Ectodermal cell (in vitro differentiated cells): ENCODE data around the gene FGF1.

Source experiments
- H3K27ac ChIP-seq: 2 replicates; pipeline ENCODE4 v1.7.0; 2013; ENCODE audit warnings: mild to moderate bottlenecking, low read depth, low read length; ENCODE audit not compliant: insufficient read depth, poor library complexity, severe bottlenecking
- H3K27me3 ChIP-seq: 2 replicates; pipeline ENCODE4 v1.7.0; 2013; ENCODE audit warnings: mild to moderate bottlenecking, low read length; ENCODE audit not compliant: insufficient read depth, control insufficient read depth, poor library complexity, severe bottlenecking
- H3K36me3 ChIP-seq: one replicate; pipeline ENCODE4 v1.7.0; 2013; ENCODE audit warnings: low read length; ENCODE audit not compliant: control insufficient read depth, insufficient read depth
- H3K4me1 ChIP-seq: one replicate; pipeline ENCODE4 v1.7.0; 2013; ENCODE audit warnings: low read length; ENCODE audit not compliant: control insufficient read depth, insufficient read depth
- H3K4me3 ChIP-seq: 2 replicates; pipeline ENCODE4 v1.7.0; 2013; ENCODE audit warnings: low read depth, low read length, control low read depth; ENCODE audit not compliant: insufficient read depth
- H3K9me3 ChIP-seq: 2 replicates; pipeline ENCODE4 v1.7.0; 2013; ENCODE audit warnings: mild to moderate bottlenecking, low read length, moderate library complexity; ENCODE audit not compliant: control insufficient read depth
- WGBS, 2 experiments: methylation state at CpG; one replicate each; pipeline ENCODE4 v1.1.7; 2013; ENCODE audit warnings: missing lambda C conversion rate in 2 of 2; 5-methylcytosine and 5-hydroxymethylcytosine counted together

FGF1 gene

GRCh38 chr5:142545650-142546322 lies 140.1 kb downstream of the FGF1 start:
- Histone ChIP-seq H3K36me3 (no peaks in the 10 kb centered on the region), H3K4me3 (no peak overlapping the region), H3K27me3 (peaks cover 5% of the 10 kb centered on the region), H3K9me3 (no peaks in the 10 kb centered on the region), H3K27ac (no peak overlapping the region), H3K4me1 (no peaks in the 10 kb centered on the region)
- 96 to 97% methylated on average over 3 of the region's 3 CpGs for WGBS, 2 experiments

DNA sequence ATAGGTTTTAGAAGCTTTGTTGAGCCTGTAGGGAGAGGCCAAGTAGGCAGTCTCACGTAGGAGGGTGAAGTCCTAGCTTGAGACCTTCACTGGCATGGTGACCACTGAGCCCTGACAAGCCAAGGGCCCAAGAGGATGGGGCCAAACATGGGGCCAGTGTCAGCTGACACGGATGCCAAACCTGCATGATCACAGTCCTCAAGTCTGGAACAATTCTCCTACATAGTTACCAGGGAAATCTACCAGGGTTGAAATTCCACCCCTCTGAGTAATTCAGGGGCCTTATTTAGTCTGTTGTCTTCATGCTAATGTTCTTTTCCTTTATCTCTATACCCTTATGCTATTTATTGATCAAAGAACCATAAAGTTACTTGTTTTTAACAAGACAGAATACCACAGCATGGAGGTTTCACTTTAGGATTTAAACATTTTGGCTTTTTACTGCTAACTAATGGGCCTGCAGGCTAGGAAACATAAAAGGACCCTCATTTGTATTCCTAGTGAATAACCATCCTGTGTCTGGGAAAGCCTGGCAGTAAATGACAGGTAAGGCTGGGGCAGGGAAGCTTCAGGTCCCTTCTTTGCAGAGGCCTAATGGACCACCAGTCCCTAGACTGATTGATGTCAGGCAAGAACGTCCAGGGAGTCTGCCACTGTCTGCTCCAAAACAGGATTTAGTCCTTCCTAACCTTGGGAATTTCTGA lies 140.8 kb downstream of the FGF1 start:
- H3K9me3 ChIP-seq = no peaks in the 10 kb centered on the region
- no peaks in the 10 kb centered on the region for H3K36me3 ChIP-seq
- H3K27me3 ChIP-seq = peaks cover 5% of the 10 kb centered on the region
- no peaks in the 10 kb centered on the region for H3K4me1 ChIP-seq
- WGBS, 2 experiments = 77 to 85% methylated on average over 3 of the region's 3 CpGs
- no peak overlapping the region for H3K4me3 ChIP-seq
- H3K27ac ChIP-seq = no peak overlapping the region

DNA sequence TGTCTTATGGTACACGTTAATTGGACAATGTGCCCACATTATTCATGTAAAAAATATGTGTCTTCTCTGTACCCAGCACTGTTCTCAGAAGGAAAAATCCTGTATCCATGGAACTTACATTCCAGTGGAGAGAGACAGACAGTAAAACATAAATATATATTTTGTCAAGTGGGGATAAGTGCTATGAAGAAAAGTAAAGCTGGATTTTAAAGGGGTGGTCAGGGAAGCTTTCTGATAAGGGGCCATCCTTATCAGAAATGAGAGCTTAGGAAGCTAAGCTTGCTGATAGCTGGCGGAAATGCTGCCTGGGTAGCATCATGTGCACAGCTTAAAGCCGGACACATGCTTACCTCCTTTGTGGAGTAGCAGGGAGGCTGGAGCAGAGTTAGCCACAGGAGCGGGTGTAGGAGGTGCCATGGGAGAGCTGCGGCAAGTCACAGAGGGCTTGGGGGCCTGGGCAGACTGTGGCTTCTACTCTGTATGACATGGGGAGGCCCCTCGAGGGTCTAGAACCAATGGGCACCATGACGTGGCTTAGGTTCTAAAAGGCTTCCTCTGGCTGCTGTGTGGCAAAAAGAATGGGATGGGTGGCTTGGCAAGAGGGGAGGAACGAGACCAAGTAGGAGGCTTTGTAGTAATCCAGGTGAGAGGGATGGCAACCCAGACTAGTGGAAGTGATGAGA lies 141.7 kb downstream of the FGF1 start:
- Histone ChIP-seq H3K36me3 (no peaks in the 10 kb centered on the region), H3K27ac (no peak overlapping the region), H3K4me3 (no peak overlapping the region), H3K4me1 (no peaks in the 10 kb centered on the region), H3K27me3 (no peaks in the 10 kb centered on the region), H3K9me3 (no peaks in the 10 kb centered on the region)
- 95 to 96% methylated on average over 8 of the region's 8 CpGs for WGBS, 2 experiments

GRCh38 chr5:142542906-142543305 lies 143.0 kb downstream of the FGF1 start:
- Histone ChIP-seq H3K4me1 (no peaks in the 10 kb centered on the region), H3K27ac (no peak overlapping the region)
- 88 to 94% methylated on average over 3 of the region's 3 CpGs for WGBS, 2 experiments

More at GRCh38 chr5:142542906-142543305, 143.0 kb downstream of the FGF1 start:
- no peaks in the 10 kb centered on the region for H3K9me3 ChIP-seq
- no peaks in the 10 kb centered on the region for H3K36me3 ChIP-seq
- H3K4me3 ChIP-seq = no peak overlapping the region
- no peaks in the 10 kb centered on the region for H3K27me3 ChIP-seq
